Activated B cell treated with CpG ODN at 0.5 μM for 24 hours (primary cell): ENCODE results near the gene KRT37. TPM values are rescaled to one million over a fixed set of nuclear protein-coding genes. Genes with fewer than 3 reads are reported as not detected.

Source experiments
- ATAC-seq: fragments of 200-7000 bp; cut with Tn5 transposase; one replicate; pipeline ENCODE4 v1.10.0; 2021; ENCODE audit warnings: low read depth, mild to moderate bottlenecking, moderate library complexity
- CTCF ChIA-PET: fragments of 350-600 bp; sonication (Branson Sonifier 250); formaldehyde crosslinking; loops from one replicate; lab custom pipeline; 2021; ENCODE audit warnings: antibody characterized with exemption; lab: Charles Lee
- POLR2A ChIA-PET: fragments of 350-600 bp; sonication (Branson Sonifier 250); formaldehyde crosslinking; loops from one replicate; lab custom pipeline; 2021; ENCODE audit warnings: antibody characterized with exemption; lab: Charles Lee
- DNase-seq: peaks from one replicate; pipeline ENCODE4 v3.0.0; 2022
- H3K27ac Mint-ChIP-seq: one replicate; pipeline ENCODE4 v1.8.0; 2020; ENCODE audit warnings: mixed read lengths
- H3K27me3 Mint-ChIP-seq: one replicate; pipeline ENCODE4 v1.8.0; 2021; ENCODE audit warnings: mixed read lengths
- H3K36me3 Mint-ChIP-seq: one replicate; pipeline ENCODE4 v1.8.0; 2021; ENCODE audit warnings: low read depth, mixed read lengths
- H3K4me1 Mint-ChIP-seq: one replicate; pipeline ENCODE4 v1.8.0; 2021; ENCODE audit warnings: mixed read lengths
- H3K4me3 Mint-ChIP-seq: one replicate; pipeline ENCODE4 v1.8.0; 2020; ENCODE audit warnings: mild to moderate bottlenecking, mixed read lengths
- H3K9me3 Mint-ChIP-seq: one replicate; pipeline ENCODE4 v1.8.0; 2020; ENCODE audit warnings: mixed read lengths
- intact Hi-C: fragments of 100-400 bp; cut with micrococcal nuclease; formaldehyde crosslinking; loops from one replicate; pipeline ENCODE4 v1.15.1; 2024
- total RNA-seq: library from RNA; stranded (reverse); gene quantifications from 2 replicates; pipeline ENCODE4 v1.2.3, GENCODE V29; 2022
- TF ChIP-seq, protein P1 (sequence below): fragments of 200-600 bp; IDR thresholded peaks from one replicate; pipeline ENCODE4 v1.8.0; 2022; ENCODE audit warnings: antibody characterized with exemption, mild to moderate bottlenecking

The KRT37 gene
- total RNA-seq = not detected in 2 replicates

DNA sequence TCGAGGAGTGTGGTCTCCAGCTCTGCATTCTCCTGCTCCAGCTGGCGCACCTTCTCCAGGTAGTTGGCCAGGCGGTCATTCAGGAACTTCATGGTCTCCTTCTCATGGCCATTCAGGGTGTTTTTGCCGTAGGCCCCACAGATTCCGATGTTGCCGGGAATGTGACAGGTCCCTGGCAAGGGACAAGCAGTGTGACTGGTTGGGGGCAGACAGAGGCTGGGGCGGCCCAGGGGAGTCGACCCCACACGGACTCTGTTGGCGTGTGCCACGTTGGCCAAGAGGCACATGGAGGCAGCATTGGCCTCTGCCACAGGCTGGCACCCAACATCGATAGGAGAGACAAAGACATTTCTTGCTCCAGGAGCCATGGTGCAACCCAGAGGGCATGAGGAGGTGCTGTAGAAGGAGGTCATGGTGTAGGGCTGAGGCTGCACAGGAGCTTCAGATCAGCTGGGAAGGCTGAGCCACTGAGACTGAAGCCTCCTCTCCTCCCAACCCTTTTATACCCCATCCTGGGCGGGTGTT, at the start of gene KRT37:
TSS of gene KRT37 (minus strand) at position 475 of the 525 bp plus-strand sequence. CDS start at position 413, 62 bp downstream.
- H3K27me3 Mint-ChIP-seq = peaks cover 15% of the 10 kb centered on the region
- no peak for ATAC-seq
- no peaks in the 10 kb centered on the region for H3K9me3 Mint-ChIP-seq
- no peak within 1 kb of the TSS for H3K4me3 Mint-ChIP-seq
- DNase-seq = no peak
- no peaks in the 10 kb centered on the region for H3K4me1 Mint-ChIP-seq
- H3K27ac Mint-ChIP-seq = no peak within 1 kb of the TSS
- POLR2A ChIA-PET = no interaction called here
- CTCF ChIA-PET = no interaction called here
- intact Hi-C loops = no loop called here
- TF ChIP-seq, protein P1, sequence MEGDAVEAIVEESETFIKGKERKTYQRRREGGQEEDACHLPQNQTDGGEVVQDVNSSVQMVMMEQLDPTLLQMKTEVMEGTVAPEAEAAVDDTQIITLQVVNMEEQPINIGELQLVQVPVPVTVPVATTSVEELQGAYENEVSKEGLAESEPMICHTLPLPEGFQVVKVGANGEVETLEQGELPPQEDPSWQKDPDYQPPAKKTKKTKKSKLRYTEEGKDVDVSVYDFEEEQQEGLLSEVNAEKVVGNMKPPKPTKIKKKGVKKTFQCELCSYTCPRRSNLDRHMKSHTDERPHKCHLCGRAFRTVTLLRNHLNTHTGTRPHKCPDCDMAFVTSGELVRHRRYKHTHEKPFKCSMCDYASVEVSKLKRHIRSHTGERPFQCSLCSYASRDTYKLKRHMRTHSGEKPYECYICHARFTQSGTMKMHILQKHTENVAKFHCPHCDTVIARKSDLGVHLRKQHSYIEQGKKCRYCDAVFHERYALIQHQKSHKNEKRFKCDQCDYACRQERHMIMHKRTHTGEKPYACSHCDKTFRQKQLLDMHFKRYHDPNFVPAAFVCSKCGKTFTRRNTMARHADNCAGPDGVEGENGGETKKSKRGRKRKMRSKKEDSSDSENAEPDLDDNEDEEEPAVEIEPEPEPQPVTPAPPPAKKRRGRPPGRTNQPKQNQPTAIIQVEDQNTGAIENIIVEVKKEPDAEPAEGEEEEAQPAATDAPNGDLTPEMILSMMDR = no peak
- H3K36me3 Mint-ChIP-seq = no peaks in the 10 kb centered on the region

DNA sequence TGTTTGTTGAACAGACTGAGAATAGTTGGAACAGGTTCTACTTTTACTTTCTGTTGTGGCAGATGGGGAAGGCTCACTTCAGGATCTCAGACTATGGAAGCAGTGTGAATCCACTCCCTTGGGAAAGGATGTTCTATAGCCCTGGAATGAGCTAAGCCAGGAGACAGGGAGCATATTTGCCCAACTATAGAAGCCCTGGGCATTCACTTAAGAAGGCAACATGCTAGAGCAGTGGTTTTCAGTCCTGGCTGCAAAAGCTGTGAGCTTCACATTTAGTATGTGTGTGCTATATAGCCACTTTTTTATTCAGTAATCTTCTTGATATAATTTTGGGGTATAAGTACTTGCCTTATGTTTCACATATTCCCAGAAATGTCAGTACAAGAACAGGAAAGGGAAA, 44.0 kb upstream of the KRT37 start:
- no peak for ATAC-seq
- H3K9me3 Mint-ChIP-seq = peaks cover 7% of the 10 kb centered on the region
- ChIA-PET POLR2A (no interaction called here), CTCF (no interaction called here)
- H3K27ac Mint-ChIP-seq = no peak overlapping the region
- H3K36me3 Mint-ChIP-seq = no peaks in the 10 kb centered on the region
- H3K27me3 Mint-ChIP-seq = peaks cover 17% of the 10 kb centered on the region
- H3K4me3 Mint-ChIP-seq = no peak overlapping the region
- no peak for DNase-seq
- intact Hi-C loops = no loop called here
- H3K4me1 Mint-ChIP-seq = no peaks in the 10 kb centered on the region
- TF ChIP-seq, protein P1 = no peak

DNA sequence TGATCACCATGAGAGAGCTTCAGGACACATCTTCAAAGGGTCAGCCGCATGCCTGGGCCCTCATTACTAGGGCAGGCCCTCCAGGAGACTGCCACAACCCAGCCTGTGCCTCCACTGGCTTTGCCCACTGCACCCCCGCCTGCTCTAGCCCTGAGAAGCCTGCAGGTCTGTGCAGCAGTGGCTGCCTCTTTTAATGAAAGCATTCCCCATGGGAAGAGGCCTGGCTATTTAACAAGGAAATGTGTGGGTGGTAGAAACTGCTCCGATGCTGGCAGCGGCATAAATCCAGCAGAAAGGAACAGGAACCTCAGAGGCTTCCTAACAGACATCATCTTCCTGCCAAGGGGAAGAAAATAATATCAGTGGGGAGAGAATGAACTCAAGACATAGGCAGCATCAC, 43.2 kb upstream of the KRT37 start:
- TF ChIP-seq, protein P1 = no peak
- Mint-ChIP-seq H3K9me3 (peaks cover 7% of the 10 kb centered on the region), H3K4me1 (no peaks in the 10 kb centered on the region), H3K27me3 (peaks cover 16% of the 10 kb centered on the region), H3K4me3 (no peak overlapping the region), H3K27ac (no peak overlapping the region), H3K36me3 (no peaks in the 10 kb centered on the region)
- POLR2A ChIA-PET = no interaction called here
- intact Hi-C loops = no loop called here
- DNase-seq = no peak
- CTCF ChIA-PET = no interaction called here
- ATAC-seq = no peak

DNA sequence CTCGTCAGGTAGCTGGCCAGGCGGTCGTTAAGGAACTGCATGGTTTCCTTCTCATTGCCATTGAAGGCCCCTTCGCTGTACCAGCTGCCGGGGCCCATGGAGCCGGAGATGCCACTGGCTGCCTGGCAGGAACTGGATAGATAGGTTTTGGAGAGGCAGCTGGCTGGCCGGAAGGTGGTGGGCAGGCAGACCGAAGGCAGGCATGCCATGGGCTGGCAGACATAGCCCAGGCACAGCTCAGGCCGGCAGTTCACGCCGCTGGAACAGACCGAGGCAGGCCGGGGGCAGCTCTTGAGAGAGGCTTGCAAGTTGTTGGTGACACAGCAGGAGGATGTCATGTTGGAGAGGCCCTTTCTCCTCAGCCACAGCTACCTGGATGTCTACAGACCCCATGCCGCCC, 42.6 kb upstream of the KRT37 start, which contains the start of gene KRT32:
TSS of gene KRT32 (minus strand) at position 399 of the 400 bp plus-strand sequence. CDS start at position 338, 61 bp downstream.
- Mint-ChIP-seq H3K9me3 (peaks cover 7% of the 10 kb centered on the region), H3K4me1 (no peaks in the 10 kb centered on the region), H3K27me3 (peaks cover 16% of the 10 kb centered on the region), H3K4me3 (no peak within 1 kb of the TSS), H3K27ac (no peak within 1 kb of the TSS), H3K36me3 (no peaks in the 10 kb centered on the region)
- intact Hi-C loops = no loop called here
- TF ChIP-seq, protein P1 = no peak
- ATAC-seq = no peak
- POLR2A ChIA-PET = no interaction called here
- DNase-seq = no peak
- CTCF ChIA-PET = no interaction called here

DNA sequence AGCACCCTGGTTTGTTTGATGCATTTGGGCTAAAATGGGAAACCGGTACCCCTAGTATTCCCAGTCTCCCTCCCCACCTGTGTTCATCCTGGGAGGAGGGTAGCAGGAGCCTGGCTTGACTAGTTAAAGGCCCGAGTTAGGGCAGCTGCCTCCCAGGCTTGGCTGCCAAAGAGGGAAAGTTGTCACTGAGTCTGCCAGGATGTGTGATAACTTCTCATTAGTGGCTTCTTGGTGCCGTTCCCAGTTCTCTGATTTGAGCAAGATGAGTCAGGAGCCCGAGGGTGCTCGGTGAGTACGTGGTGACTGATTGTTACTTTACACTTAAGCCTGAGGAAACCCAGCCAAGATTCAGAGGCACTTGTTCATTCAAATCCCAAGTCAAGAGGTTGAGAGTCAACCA, 40.3 kb upstream of the KRT37 start:
- CTCF ChIA-PET = no interaction called here
- H3K27ac Mint-ChIP-seq = no peak overlapping the region
- no peak for ATAC-seq

More for the DNA sequence above, 40.3 kb upstream of the KRT37 start:
- POLR2A ChIA-PET = no interaction called here
- intact Hi-C loops = no loop called here
- no peak for DNase-seq
- Mint-ChIP-seq H3K36me3 (no peaks in the 10 kb centered on the region), H3K4me1 (no peaks in the 10 kb centered on the region), H3K27me3 (peaks cover 28% of the 10 kb centered on the region), H3K9me3 (peaks cover 7% of the 10 kb centered on the region), H3K4me3 (no peak overlapping the region)
- TF ChIP-seq, protein P1 = no peak
